Measurements from ENCODE around the gene EHBP1. TPM values are rescaled to one million over a fixed set of nuclear protein-coding genes. Genes with fewer than 3 reads are reported as not detected.

Gene EHBP1
- total RNA-seq, 4 donors from 2014 or later, result 52.6 to 167 (median 135) TPM

- H3K36me3 ChIP-seq, result no peaks in the 10 kb centered on the region
- H3K9me3 ChIP-seq, result no peaks in the 10 kb centered on the region
- intact Hi-C loops (cut with DNase I; ENCODE audit: low total_unique reads), result no loop called here
- DNase-seq, result no peak
- TF ChIP-seq POLR2A (IDR thresholded peaks at IDR 0.05), result no peak
- TF ChIP-seq CTCF (IDR thresholded peaks at IDR 0.05), result no peak
- H3K27me3 ChIP-seq, result peaks cover 47 to 94% of the 10 kb centered on the region in 2 donors
- H3K4me1 ChIP-seq, result peaks cover 0 to 18% of the 10 kb centered on the region in 2 donors
- no peak overlapping the region for H3K4me3 ChIP-seq
- no peak overlapping the region for H3K27ac ChIP-seq
Measured at GRCh38 chr2:63059793-63060471, 354.4 kb downstream of the EHBP1 start.

- intact Hi-C loops (cut with DNase I; ENCODE audit: low total_unique reads), result no loop called here
- Histone ChIP-seq H3K4me1 (peaks cover 0 to 16% of the 10 kb centered on the region in 2 donors), H3K9me3 (no peaks in the 10 kb centered on the region), H3K4me3 (no peak overlapping the region), H3K27me3 (peaks cover 46 to 94% of the 10 kb centered on the region in 2 donors), H3K27ac (no peak overlapping the region), H3K36me3 (no peaks in the 10 kb centered on the region)
- no peak for DNase-seq
- no peak for TF ChIP-seq POLR2A (IDR thresholded peaks at IDR 0.05)
- TF ChIP-seq CTCF (IDR thresholded peaks at IDR 0.05), result no peak
Measured at GRCh38 chr2:63060472-63060991, 355.0 kb downstream of the EHBP1 start.

GRCh38 chr2:63064197-63064596 lies 358.7 kb downstream of the EHBP1 start:
- Histone ChIP-seq H3K4me1 (no peaks in the 10 kb centered on the region), H3K36me3 (no peaks in the 10 kb centered on the region), H3K4me3 (no peak overlapping the region), H3K27ac (no peak overlapping the region), H3K27me3 (peaks cover 12 to 65% of the 10 kb centered on the region in 2 donors), H3K9me3 (no peaks in the 10 kb centered on the region)
- TF ChIP-seq POLR2A (IDR thresholded peaks at IDR 0.05) (no peak), CTCF (IDR thresholded peaks at IDR 0.05) (no peak)
- no peak for DNase-seq
- intact Hi-C loops (cut with DNase I; ENCODE audit: low total_unique reads), result no loop called here

GRCh38 chr2:63064661-63065060 lies 359.1 kb downstream of the EHBP1 start:
- TF ChIP-seq CTCF (IDR thresholded peaks at IDR 0.05) (no peak), POLR2A (IDR thresholded peaks at IDR 0.05) (no peak)
- Histone ChIP-seq H3K36me3 (no peaks in the 10 kb centered on the region), H3K4me3 (no peak overlapping the region), H3K27ac (no peak overlapping the region), H3K27me3 (peaks cover 8 to 61% of the 10 kb centered on the region in 2 donors), H3K4me1 (no peaks in the 10 kb centered on the region), H3K9me3 (no peaks in the 10 kb centered on the region)
- intact Hi-C loops (cut with DNase I; ENCODE audit: low total_unique reads), result no loop called here
- DNase-seq, result no peak

GRCh38 chr2:63066265-63066664 lies 360.8 kb downstream of the EHBP1 start:
- H3K4me1 ChIP-seq, result no peaks in the 10 kb centered on the region
- no peaks in the 10 kb centered on the region for H3K9me3 ChIP-seq
- no peak for TF ChIP-seq CTCF (IDR thresholded peaks at IDR 0.05)
- no peak for TF ChIP-seq POLR2A (IDR thresholded peaks at IDR 0.05)
- peaks cover 0 to 46% of the 10 kb centered on the region in 2 donors for H3K27me3 ChIP-seq
- no peaks in the 10 kb centered on the region for H3K36me3 ChIP-seq
- H3K4me3 ChIP-seq, result no peak overlapping the region
- intact Hi-C loops (cut with DNase I; ENCODE audit: low total_unique reads), result no loop called here
- H3K27ac ChIP-seq, result no peak overlapping the region
- no peak for DNase-seq

Measured in uterus (tissue), 4 donors.